Uterus (tissue), 4 donors: ENCODE measurements around the gene GTF2I. TPM values are rescaled to one million over a fixed set of nuclear protein-coding genes. Genes with fewer than 3 reads are reported as not detected.
"Not testable (repeated sequence)": the region's sequence is repeated elsewhere in the genome, so short reads cannot be mapped to it uniquely, and the experiment has no call there.

Experiments
- DNase-seq, 2 donors: peaks; one replicate each; pipeline ENCODE4 v3.0.0-alpha.2; 2019 to 2020
- H3K27ac ChIP-seq, 2 donors: fragments of 200-600 bp; sonication (generic); 1 replicate in 1 of 2; 2 replicates in 1 of 2; pipeline ENCODE4 v1.5.1; 2016 to 2018
- H3K27me3 ChIP-seq, 2 donors: fragments of 200-600 bp; sonication (generic); one replicate each; pipeline ENCODE4 v1.5.1; 2018 to 2019; ENCODE audit warnings: control low read depth in 1 of 2
- H3K36me3 ChIP-seq, 2 donors: fragments of 200-600 bp; sonication (generic); one replicate each; pipeline ENCODE4 v1.5.1; 2019; ENCODE audit warnings: control low read depth in 1 of 2
- H3K4me1 ChIP-seq, 2 donors: fragments of 200-600 bp; sonication (generic); one replicate each; pipeline ENCODE4 v1.5.1; 2018 to 2019; ENCODE audit warnings: control low read depth in 1 of 2
- H3K4me3 ChIP-seq, 2 donors: fragments of 200-600 bp; sonication (generic); 1 replicate in 1 of 2; 2 replicates in 1 of 2; pipeline ENCODE4 v1.5.1; 2018 to 2019; ENCODE audit warnings: mild to moderate bottlenecking in 1 of 2
- H3K9me3 ChIP-seq, 2 donors: fragments of 200-600 bp; sonication (generic); one replicate each; pipeline ENCODE4 v1.5.1; 2019; ENCODE audit warnings: control low read depth in 1 of 2
- CTCF ChIP-seq, 4 experiments: fragments of 200-600 bp in 2 of 4; fragments of 450-650 bp in 2 of 4; sonication (generic) in 2 of 4; IDR thresholded peaks; one replicate each; pipeline ENCODE4 v1.5.1; 2016 to 2019; ENCODE audit warnings: antibody characterized with exemption in 4 of 4, mild to moderate bottlenecking in 2 of 4, moderate library complexity in 1 of 4
- POLR2A ChIP-seq, 2 donors: fragments of 450-650 bp; IDR thresholded peaks; one replicate each; pipeline ENCODE4 v1.6.1; 2016; ENCODE audit warnings: antibody characterized with exemption in 2 of 2, mild to moderate bottlenecking in 1 of 2, moderate library complexity in 1 of 2
- intact Hi-C: fragments of 100-400 bp; cut with DNase I; formaldehyde crosslinking; loops from one replicate; pipeline ENCODE4 v1.15.1; 2023; ENCODE audit warnings: low total_unique reads
- total RNA-seq, 4 donors: library from RNA; depleted of rRNA in 3 of 4; stranded (reverse); fragments of >200 nt in 3 of 4; gene quantifications; one replicate each; pipeline versions ENCODE4 v1.1.0 to v1.2.4, GENCODE V29; 2014 to 2023
- donor health status: DM: yes; HTN: yes; CAD: no.

Gene GTF2I
- total RNA-seq, 4 donors from 2014 or later = 135 to 454 (median 229) TPM

GRCh38 chr7:74656837-74657691, 454 bp upstream of the GTF2I start:
- intact Hi-C loops = no loop called here
- H3K36me3 ChIP-seq = no peaks in the 10 kb centered on the region
- peak; percentile 58 to 63 for TF ChIP-seq POLR2A (IDR thresholded peaks at IDR 0.05)
- TF ChIP-seq CTCF (IDR thresholded peaks at IDR 0.05) = peak in 2 of 4 experiments; percentile 13 to 31
- peaks cover 0 to 5% of the 10 kb centered on the region in 2 donors for H3K4me1 ChIP-seq
- no peaks in the 10 kb centered on the region for H3K27me3 ChIP-seq
- peak overlapping the region; percentile 97 to 99 for H3K27ac ChIP-seq
- H3K4me3 ChIP-seq = peak overlapping the region; percentile 90 to 95
- H3K9me3 ChIP-seq = no peaks in the 10 kb centered on the region
- peak; percentile 97 to 98 for DNase-seq

GRCh38 chr7:74658178-74659004, 873 bp downstream of the GTF2I start:
- intact Hi-C loops = no loop called here
- no peaks in the 10 kb centered on the region for H3K27me3 ChIP-seq
- peak; percentile 88 to 92 for DNase-seq
- H3K27ac ChIP-seq = peak overlapping the region; percentile 97 to 99
- H3K36me3 ChIP-seq = no peaks in the 10 kb centered on the region
- no peaks in the 10 kb centered on the region for H3K9me3 ChIP-seq
- peak overlapping the region; percentile 90 to 95 for H3K4me3 ChIP-seq
- TF ChIP-seq POLR2A (IDR thresholded peaks at IDR 0.05) (peak; percentile 26 to 63), CTCF (IDR thresholded peaks at IDR 0.05) (no peak)
- peaks cover 0 to 5% of the 10 kb centered on the region in 2 donors for H3K4me1 ChIP-seq

- H3K36me3 ChIP-seq, H3K4me1 ChIP-seq, H3K9me3 ChIP-seq, H3K4me3 ChIP-seq, H3K27me3 ChIP-seq, DNase-seq, intact Hi-C loops: not testable (repeated sequence)
- H3K27ac ChIP-seq = peak overlapping the region in 1 of 2 donors; percentile 99
These were observed 2.7 kb downstream of the GTF2I start for GRCh38 chr7:74660202-74660601.

GRCh38 chr7:74661836-74662794, 4.6 kb downstream of the GTF2I start:
- DNase-seq, intact Hi-C loops, H3K4me3 ChIP-seq, H3K9me3 ChIP-seq, H3K27me3 ChIP-seq, H3K36me3 ChIP-seq, H3K4me1 ChIP-seq: not testable (repeated sequence)
- H3K27ac ChIP-seq = peak overlapping the region in 1 of 2 donors; percentile 27

- no peak overlapping the region for H3K27ac ChIP-seq
- TF ChIP-seq POLR2A (IDR thresholded peaks at IDR 0.05) (no peak), CTCF (IDR thresholded peaks at IDR 0.05) (no peak)
- intact Hi-C loops = no loop called here
- no peaks in the 10 kb centered on the region for H3K27me3 ChIP-seq
- no peaks in the 10 kb centered on the region for H3K9me3 ChIP-seq
- no peaks in the 10 kb centered on the region for H3K36me3 ChIP-seq
- no peak overlapping the region for H3K4me3 ChIP-seq
- peaks cover 2 to 6% of the 10 kb centered on the region in 2 donors for H3K4me1 ChIP-seq
- no peak for DNase-seq
These were observed 7.9 kb downstream of the GTF2I start for GRCh38 chr7:74665296-74665938.

GRCh38 chr7:74667013-74667412, 9.5 kb downstream of the GTF2I start:
- H3K4me3 ChIP-seq, H3K36me3 ChIP-seq, H3K27ac ChIP-seq, H3K9me3 ChIP-seq, H3K27me3 ChIP-seq, H3K4me1 ChIP-seq, intact Hi-C loops, DNase-seq: not testable (repeated sequence)

GRCh38 chr7:74667520-74667919, 10.0 kb downstream of the GTF2I start:
- H3K27ac ChIP-seq, DNase-seq, H3K27me3 ChIP-seq, H3K9me3 ChIP-seq, H3K4me3 ChIP-seq, intact Hi-C loops, H3K4me1 ChIP-seq, H3K36me3 ChIP-seq: not testable (repeated sequence)
